Mucosa of descending colon (tissue), 3 donors: ENCODE measurements around the gene PRTFDC1. TPM values are rescaled to one million over a fixed set of nuclear protein-coding genes. Genes with fewer than 3 reads are reported as not detected.

Experiments
- ATAC-seq: fragments of 200-7000 bp; cut with Tn5 transposase; one replicate; pipeline ENCODE4 v1.9.1; 2020; ENCODE audit warnings: mild to moderate bottlenecking, moderate library complexity
- DNase-seq, 3 donors: peaks; one replicate each; pipeline ENCODE4 v3.0.0-alpha.2; 2020
- H3K36me3 ChIP-seq: fragments of 200-600 bp; one replicate; pipeline ENCODE4 v1.8.0; 2021; ENCODE audit warnings: low read depth, mild to moderate bottlenecking
- H3K4me1 ChIP-seq: fragments of 200-600 bp; one replicate; pipeline ENCODE4 v1.8.0; 2021; ENCODE audit warnings: low read depth, mild to moderate bottlenecking
- H3K4me3 ChIP-seq: fragments of 200-600 bp; one replicate; pipeline ENCODE4 v1.8.0; 2021; ENCODE audit warnings: mild to moderate bottlenecking
- H3K9me3 ChIP-seq: fragments of 200-600 bp; one replicate; pipeline ENCODE4 v1.8.0; 2021; ENCODE audit warnings: mild to moderate bottlenecking
- intact Hi-C, 2 donors: fragments of 100-400 bp; cut with DNase I in 1 of 2; cut with micrococcal nuclease in 1 of 2; formaldehyde crosslinking; loops; one replicate each; pipeline versions ENCODE4 v1.11.0 to v1.11.1; 2022; cut with DNase I, micrococcal nuclease
- total RNA-seq, 3 donors: library from RNA; stranded (reverse); fragmentation: NEBNext Ultra II Directional in 2 of 3; extraction: Animal tissue kit (Norgen Biotek cat#: 25700) in 2 of 3; gene quantifications; one replicate each; pipeline versions ENCODE4 v1.2.1 to v1.2.4, GENCODE V29; 2021 to 2023
- TF ChIP-seq, protein P1 (sequence below): fragments of 200-600 bp; IDR thresholded peaks from one replicate; pipeline ENCODE4 v1.8.0; 2022; ENCODE audit warnings: antibody characterized with exemption, mild to moderate bottlenecking
- donor health status: DM: no; HTN: no; CAD: no; lungs with moderate emphysema.
- donor health status: DM: no; HTN: no; CAD: no.
- donor health status: DM: no; HTN: yes; CAD: no.

The PRTFDC1 gene
- total RNA-seq, 3 donors from 2014 or later = 6.1 to 11.9 (median 6.9) TPM

DNA sequence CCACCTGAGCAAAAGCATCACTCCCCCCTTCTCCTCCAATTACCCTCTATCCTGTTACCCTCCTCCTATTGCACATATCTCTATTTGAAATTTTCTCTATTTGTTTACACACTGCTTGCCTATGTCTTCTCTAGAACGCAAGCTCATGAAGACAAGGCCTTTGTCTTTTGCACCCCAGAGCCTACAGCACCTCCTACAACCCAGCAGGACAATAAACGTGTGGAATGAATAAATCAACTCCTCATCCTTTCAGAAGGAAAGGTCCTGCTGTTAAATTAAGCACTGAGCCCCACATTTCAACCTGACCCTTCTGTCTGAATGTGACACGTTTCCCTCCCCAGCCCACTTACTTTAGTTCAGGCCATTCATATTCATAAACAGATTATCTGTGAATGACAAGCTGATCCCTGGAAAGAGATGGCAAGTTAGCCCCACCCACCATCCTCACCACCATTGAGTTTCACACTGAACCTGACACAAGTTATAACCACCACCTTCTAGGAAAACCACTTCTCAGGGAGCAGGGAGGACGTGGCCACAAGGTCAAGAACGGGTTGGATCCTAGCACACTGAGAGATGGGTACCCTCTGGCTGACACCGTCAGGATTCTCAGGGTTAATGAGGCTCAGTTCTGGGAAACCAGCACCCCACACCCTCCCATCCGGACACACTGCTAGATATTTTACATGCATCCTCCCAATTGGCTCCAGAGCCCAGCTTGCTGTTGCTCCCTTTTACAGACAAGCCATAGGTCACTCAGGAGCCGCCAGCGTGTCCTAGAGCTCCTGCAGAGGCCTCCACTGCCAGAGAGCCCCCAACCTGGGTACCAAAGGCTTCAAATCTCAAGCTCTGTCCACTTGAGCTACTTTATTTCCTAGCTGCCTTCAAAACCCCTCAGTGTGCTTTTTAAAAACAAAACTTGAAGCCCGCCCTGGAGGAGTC lies 934 bp downstream of the PRTFDC1 start:
- Histone ChIP-seq H3K9me3 (no peaks in the 10 kb centered on the region), H3K36me3 (no peaks in the 10 kb centered on the region), H3K4me3 (no peak overlapping the region), H3K4me1 (no peaks in the 10 kb centered on the region)
- peak; percentile 72 for ATAC-seq
- TF ChIP-seq, protein P1, sequence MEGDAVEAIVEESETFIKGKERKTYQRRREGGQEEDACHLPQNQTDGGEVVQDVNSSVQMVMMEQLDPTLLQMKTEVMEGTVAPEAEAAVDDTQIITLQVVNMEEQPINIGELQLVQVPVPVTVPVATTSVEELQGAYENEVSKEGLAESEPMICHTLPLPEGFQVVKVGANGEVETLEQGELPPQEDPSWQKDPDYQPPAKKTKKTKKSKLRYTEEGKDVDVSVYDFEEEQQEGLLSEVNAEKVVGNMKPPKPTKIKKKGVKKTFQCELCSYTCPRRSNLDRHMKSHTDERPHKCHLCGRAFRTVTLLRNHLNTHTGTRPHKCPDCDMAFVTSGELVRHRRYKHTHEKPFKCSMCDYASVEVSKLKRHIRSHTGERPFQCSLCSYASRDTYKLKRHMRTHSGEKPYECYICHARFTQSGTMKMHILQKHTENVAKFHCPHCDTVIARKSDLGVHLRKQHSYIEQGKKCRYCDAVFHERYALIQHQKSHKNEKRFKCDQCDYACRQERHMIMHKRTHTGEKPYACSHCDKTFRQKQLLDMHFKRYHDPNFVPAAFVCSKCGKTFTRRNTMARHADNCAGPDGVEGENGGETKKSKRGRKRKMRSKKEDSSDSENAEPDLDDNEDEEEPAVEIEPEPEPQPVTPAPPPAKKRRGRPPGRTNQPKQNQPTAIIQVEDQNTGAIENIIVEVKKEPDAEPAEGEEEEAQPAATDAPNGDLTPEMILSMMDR = no peak
- peak in 2 of 3 donors; percentile 54 to 60 for DNase-seq
- intact Hi-C loops = loop anchor here in 1 of 2 donors (5.0 kb wide), 1 partner anchor 229 kb away; the partner anchor contains the start of gene ARHGAP21

DNA sequence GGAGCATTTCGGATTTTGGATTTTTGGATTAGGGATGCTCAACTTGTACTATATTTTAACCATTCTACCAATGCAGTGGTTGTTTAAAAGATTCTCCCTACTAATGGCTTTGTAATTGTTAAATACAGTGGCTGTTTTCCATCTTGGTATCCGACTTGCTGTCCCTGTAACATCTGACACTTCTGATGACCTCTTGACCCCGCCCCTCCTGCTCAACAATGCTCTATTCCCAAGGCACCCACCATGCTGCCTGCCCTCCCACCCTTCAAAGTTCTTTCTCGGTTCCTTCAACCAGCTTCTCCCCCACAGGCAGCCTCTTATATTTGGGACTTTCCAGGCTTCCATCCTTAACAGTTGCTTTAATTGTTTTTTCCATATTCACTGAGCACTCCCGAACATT lies 2.0 kb downstream of the PRTFDC1 start:
- Histone ChIP-seq H3K9me3 (no peaks in the 10 kb centered on the region), H3K4me3 (no peak overlapping the region), H3K4me1 (no peaks in the 10 kb centered on the region), H3K36me3 (no peaks in the 10 kb centered on the region)
- DNase-seq (no peak), ATAC-seq (no peak)
- TF ChIP-seq, protein P1 = no peak
- intact Hi-C loops = loop anchor here in 1 of 2 donors (5.0 kb wide), 1 partner anchor 228 kb away; the partner anchor contains the start of gene ARHGAP21

DNA sequence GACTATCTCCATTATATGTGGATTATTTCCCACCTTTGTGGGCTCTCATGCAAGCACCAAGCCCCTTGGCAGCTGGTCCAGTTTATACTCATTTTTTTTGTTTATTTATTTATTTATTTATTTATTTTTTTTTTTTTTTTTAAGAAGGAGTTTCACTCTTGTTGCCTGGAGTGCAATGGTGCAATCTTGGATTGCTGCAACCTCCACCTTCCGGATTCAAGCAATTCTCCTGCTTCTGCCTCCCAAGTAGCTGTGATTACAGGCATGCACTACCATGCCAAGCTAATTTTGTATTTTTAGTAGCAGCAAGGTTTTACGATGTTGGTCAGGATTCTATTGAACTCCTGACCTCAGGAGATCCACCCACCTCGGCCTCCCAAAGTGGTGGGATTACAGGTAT lies 2.8 kb downstream of the PRTFDC1 start:
- DNase-seq = no peak
- Histone ChIP-seq H3K36me3 (no peaks in the 10 kb centered on the region), H3K9me3 (no peaks in the 10 kb centered on the region), H3K4me3 (no peak overlapping the region), H3K4me1 (no peaks in the 10 kb centered on the region)
- intact Hi-C loops = loop anchor here in 1 of 2 donors (5.0 kb wide), 1 partner anchor 227 kb away; the partner anchor contains the start of gene ARHGAP21
- no peak for ATAC-seq
- TF ChIP-seq, protein P1 = no peak

DNA sequence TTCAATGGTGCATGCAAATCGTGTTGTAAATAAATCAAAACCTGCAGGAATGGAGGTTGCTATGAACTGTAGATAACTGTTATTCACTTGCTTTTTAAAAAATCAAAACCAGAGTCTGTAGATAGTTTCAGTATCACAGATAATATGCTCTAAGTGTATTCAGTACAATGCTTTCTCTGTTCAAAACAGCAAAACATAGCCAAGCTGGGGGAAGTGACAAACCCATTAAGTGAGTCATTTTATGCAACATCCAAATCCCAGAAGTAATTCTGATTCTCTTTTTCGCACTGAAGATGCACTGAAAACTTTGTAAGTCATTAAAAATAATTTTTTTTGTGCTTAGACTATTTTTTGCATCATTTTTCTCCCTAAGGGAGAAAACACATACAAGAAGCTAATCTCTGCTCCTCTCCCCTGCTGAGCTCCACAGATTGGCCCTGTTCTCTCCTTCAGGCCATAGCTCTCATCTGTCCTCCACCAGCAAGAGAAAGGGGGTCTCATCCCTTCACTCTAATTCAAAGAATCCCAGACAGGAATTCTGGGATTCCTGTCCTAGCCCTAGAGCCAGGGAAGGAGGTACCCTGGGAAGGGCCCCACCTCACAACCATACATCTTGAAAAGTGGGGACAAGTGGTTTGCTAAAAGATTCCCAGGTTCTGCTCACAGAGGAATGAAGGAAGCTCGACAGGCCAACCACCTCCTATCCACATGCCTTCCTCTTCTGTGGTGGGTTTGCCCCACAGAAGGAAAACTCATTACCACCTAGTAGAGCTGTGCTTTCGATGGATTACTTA lies 4.9 kb downstream of the PRTFDC1 start:
- DNase-seq (no peak), ATAC-seq (no peak)
- intact Hi-C loops = no loop called here
- TF ChIP-seq, protein P1 = no peak
- Histone ChIP-seq H3K4me3 (no peak overlapping the region), H3K36me3 (no peaks in the 10 kb centered on the region), H3K9me3 (no peaks in the 10 kb centered on the region), H3K4me1 (no peaks in the 10 kb centered on the region)

DNA sequence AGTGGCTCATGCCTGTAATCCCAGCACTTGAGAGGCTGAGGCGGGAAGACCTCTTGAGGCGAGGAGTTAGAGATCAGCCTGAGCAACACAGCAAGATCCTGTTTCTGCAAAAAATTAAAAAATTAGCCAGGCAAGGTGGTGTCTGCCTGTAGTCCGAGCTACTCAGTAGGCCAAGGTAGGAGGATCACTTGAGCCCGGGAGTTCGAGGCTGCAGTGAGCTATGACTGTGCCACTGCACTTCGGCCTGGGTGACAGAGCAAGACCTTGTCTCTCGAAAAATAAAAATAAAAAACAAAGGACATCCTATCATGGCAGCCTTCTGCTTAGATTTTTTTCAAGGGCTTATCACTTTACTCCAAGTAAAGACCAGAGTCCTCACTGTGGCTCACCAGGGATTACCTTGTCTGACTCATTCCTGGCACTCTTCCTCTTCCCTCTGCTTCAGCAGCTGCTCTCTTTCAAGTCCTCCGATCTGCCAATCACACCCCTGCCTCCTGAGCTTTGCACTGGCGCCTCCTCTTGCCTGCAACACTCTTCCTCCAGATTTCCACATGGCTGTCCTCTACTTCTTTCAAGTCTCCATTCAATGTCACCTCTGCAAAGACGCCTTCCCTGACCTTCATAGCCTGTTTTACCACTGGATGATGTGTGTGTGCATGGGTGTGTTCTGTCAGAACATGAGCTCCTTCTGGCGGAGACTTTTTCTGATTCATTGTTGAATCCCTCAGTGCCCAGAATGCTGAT lies 7.7 kb downstream of the PRTFDC1 start:
- Histone ChIP-seq H3K9me3 (no peaks in the 10 kb centered on the region), H3K4me3 (no peak overlapping the region), H3K4me1 (no peaks in the 10 kb centered on the region), H3K36me3 (no peaks in the 10 kb centered on the region)
- intact Hi-C loops = no loop called here
- peak; percentile 60 to 66 (median 64) for DNase-seq
- ATAC-seq = peak; percentile 99
- TF ChIP-seq, protein P1 = no peak
